Gastroesophageal sphincter (tissue), 3 donors: ENCODE measurements around the gene SCAMP2.

Source experiments
- EP300 ChIP-seq: sonication (generic); formaldehyde crosslinking; IDR thresholded peaks from one replicate; pipeline ENCODE4 v1.6.1; 2017; ENCODE audit warnings: antibody characterized with exemption, mild to moderate bottlenecking
- POLR2A ChIP-seq, 2 donors: fragments of 450-650 bp; IDR thresholded peaks; one replicate each; pipeline ENCODE4 v1.6.1; 2017; ENCODE audit warnings: antibody characterized with exemption in 2 of 2, mild to moderate bottlenecking in 2 of 2, moderate library complexity in 1 of 2
- POLR2AphosphoS5 ChIP-seq: sonication (generic); formaldehyde crosslinking; IDR thresholded peaks from one replicate; pipeline ENCODE4 v1.6.1; 2017; ENCODE audit warnings: antibody characterized with exemption
- TF ChIP-seq, protein P1 (sequence below), 4 experiments: fragments of 200-600 bp in 2 of 4; fragments of 450-650 bp in 2 of 4; sonication (generic) in 1 of 4; IDR thresholded peaks; one replicate each; pipeline ENCODE4 v1.5.1; 2017 to 2019; ENCODE audit warnings: antibody characterized with exemption in 4 of 4, mild to moderate bottlenecking in 2 of 4, moderate library complexity in 2 of 4

- no peak for TF ChIP-seq POLR2AphosphoS5
- no peak for TF ChIP-seq POLR2A (IDR thresholded peaks at IDR 0.05)
- TF ChIP-seq, protein P1, sequence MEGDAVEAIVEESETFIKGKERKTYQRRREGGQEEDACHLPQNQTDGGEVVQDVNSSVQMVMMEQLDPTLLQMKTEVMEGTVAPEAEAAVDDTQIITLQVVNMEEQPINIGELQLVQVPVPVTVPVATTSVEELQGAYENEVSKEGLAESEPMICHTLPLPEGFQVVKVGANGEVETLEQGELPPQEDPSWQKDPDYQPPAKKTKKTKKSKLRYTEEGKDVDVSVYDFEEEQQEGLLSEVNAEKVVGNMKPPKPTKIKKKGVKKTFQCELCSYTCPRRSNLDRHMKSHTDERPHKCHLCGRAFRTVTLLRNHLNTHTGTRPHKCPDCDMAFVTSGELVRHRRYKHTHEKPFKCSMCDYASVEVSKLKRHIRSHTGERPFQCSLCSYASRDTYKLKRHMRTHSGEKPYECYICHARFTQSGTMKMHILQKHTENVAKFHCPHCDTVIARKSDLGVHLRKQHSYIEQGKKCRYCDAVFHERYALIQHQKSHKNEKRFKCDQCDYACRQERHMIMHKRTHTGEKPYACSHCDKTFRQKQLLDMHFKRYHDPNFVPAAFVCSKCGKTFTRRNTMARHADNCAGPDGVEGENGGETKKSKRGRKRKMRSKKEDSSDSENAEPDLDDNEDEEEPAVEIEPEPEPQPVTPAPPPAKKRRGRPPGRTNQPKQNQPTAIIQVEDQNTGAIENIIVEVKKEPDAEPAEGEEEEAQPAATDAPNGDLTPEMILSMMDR (IDR thresholded peaks at IDR 0.05) = no peak
- TF ChIP-seq EP300 = no peak
Observed at GRCh38 chr15:74809956-74810355, 63.2 kb downstream of the SCAMP2 start.
